Measurements from ENCODE around the gene GFOD2.

GRCh38 chr16:67645397-67646121, 73.6 kb downstream of the GFOD2 start:
- no peak for TF ChIP-seq POLR2A (IDR thresholded peaks at IDR 0.05; ENCODE audit: extremely low read depth, insufficient read length)
- TF ChIP-seq, protein P1, sequence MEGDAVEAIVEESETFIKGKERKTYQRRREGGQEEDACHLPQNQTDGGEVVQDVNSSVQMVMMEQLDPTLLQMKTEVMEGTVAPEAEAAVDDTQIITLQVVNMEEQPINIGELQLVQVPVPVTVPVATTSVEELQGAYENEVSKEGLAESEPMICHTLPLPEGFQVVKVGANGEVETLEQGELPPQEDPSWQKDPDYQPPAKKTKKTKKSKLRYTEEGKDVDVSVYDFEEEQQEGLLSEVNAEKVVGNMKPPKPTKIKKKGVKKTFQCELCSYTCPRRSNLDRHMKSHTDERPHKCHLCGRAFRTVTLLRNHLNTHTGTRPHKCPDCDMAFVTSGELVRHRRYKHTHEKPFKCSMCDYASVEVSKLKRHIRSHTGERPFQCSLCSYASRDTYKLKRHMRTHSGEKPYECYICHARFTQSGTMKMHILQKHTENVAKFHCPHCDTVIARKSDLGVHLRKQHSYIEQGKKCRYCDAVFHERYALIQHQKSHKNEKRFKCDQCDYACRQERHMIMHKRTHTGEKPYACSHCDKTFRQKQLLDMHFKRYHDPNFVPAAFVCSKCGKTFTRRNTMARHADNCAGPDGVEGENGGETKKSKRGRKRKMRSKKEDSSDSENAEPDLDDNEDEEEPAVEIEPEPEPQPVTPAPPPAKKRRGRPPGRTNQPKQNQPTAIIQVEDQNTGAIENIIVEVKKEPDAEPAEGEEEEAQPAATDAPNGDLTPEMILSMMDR (IDR thresholded peaks at IDR 0.05; ENCODE audit: low read depth, low read length) = no peak
- no peak for TF ChIP-seq MYC (IDR thresholded peaks at IDR 0.05; ENCODE audit: low read depth, low read length)
